GM23338 (cell line): ENCODE data around the gene TMEM169. TPM values are rescaled to one million over a fixed set of nuclear protein-coding genes. Genes with fewer than 3 reads are reported as not detected.

Source experiments
- ATAC-seq: fragments of 200-7000 bp; cut with Tn5 transposase; 3 replicates; pipeline ENCODE4 v1.9.1; 2020
- DNase-seq: peaks from one replicate; pipeline ENCODE4 v3.0.0-alpha.2; 2015; ENCODE audit warnings: low spot score
- H2AFZ ChIP-seq: fragments of 200-600 bp; sonication (generic); 2 replicates; pipeline ENCODE4 v1.8.0; 2016; ENCODE audit warnings: antibody characterized with exemption, mild to moderate bottlenecking, moderate library complexity
- H3F3A ChIP-seq: fragments of 200-600 bp; sonication (generic); replicated peaks from 2 replicates; pipeline ENCODE4 v1.8.0; 2017; ENCODE audit warnings: antibody characterized with exemption, mixed run types, low read depth
- H3K27ac ChIP-seq: fragments of 200-600 bp; sonication (generic); 2 replicates; pipeline ENCODE4 v1.6.1; 2016; ENCODE audit warnings: low read depth
- H3K27me3 ChIP-seq: fragments of 200-600 bp; sonication (generic); 2 replicates; pipeline ENCODE4 v1.8.0; 2016; ENCODE audit warnings: mild to moderate bottlenecking, mixed run types, moderate library complexity; ENCODE audit not compliant: insufficient read depth
- H3K36me3 ChIP-seq: fragments of 200-600 bp; sonication (generic); 2 replicates; pipeline ENCODE4 v1.8.0; 2016; ENCODE audit warnings: mild to moderate bottlenecking; ENCODE audit not compliant: insufficient read depth
- H3K4me1 ChIP-seq: fragments of 200-600 bp; sonication (generic); 2 replicates; pipeline ENCODE4 v1.8.0; 2016; ENCODE audit warnings: mild to moderate bottlenecking, moderate library complexity; ENCODE audit not compliant: insufficient read depth
- H3K4me2 ChIP-seq: fragments of 200-600 bp; sonication (generic); 2 replicates; pipeline ENCODE4 v1.7.1; 2017; ENCODE audit warnings: mixed run types
- H3K4me3 ChIP-seq: fragments of 200-600 bp; sonication (generic); 2 replicates; pipeline ENCODE4 v1.6.1; 2016; ENCODE audit warnings: mixed run types
- H3K79me2 ChIP-seq: fragments of 200-600 bp; sonication (generic); replicated peaks from 2 replicates; pipeline ENCODE4 v1.8.0; 2017; ENCODE audit warnings: mild to moderate bottlenecking; ENCODE audit not compliant: insufficient read depth
- H3K9me2 ChIP-seq: fragments of 200-600 bp; sonication (generic); 2 replicates; pipeline ENCODE4 v1.8.0; 2017; ENCODE audit not compliant: insufficient read depth
- H4K20me1 ChIP-seq: fragments of 200-600 bp; sonication (generic); replicated peaks from 2 replicates; pipeline ENCODE4 v1.8.0; 2017; ENCODE audit warnings: mild to moderate bottlenecking; ENCODE audit not compliant: insufficient read depth
- H3K27ac Mint-ChIP-seq: 2 replicates; pipeline ENCODE4 v1.8.0; 2020; ENCODE audit warnings: inconsistent platforms, mild to moderate bottlenecking, moderate library complexity, mixed read lengths
- H3K27me3 Mint-ChIP-seq: 3 replicates; pipeline ENCODE4 v1.8.0; 2022; ENCODE audit warnings: low read depth, mild to moderate bottlenecking, moderate library complexity, mixed read lengths, inconsistent platforms; ENCODE audit not compliant: insufficient read depth, poor library complexity
- H3K36me3 Mint-ChIP-seq: 3 replicates; pipeline ENCODE4 v1.8.0; 2021; ENCODE audit warnings: low read depth, mild to moderate bottlenecking, inconsistent platforms, moderate library complexity, mixed read lengths
- H3K4me1 Mint-ChIP-seq: 3 replicates; pipeline ENCODE4 v1.8.0; 2020; ENCODE audit warnings: mild to moderate bottlenecking, inconsistent platforms, mixed read lengths
- H3K4me3 Mint-ChIP-seq: 3 replicates; pipeline ENCODE4 v1.8.0; 2021; ENCODE audit warnings: moderate library complexity, mild to moderate bottlenecking, inconsistent platforms, mixed read lengths
- H3K9me3 Mint-ChIP-seq: 3 replicates; pipeline ENCODE4 v1.8.0; 2020; ENCODE audit warnings: moderate library complexity, mild to moderate bottlenecking, inconsistent platforms, mixed read lengths
- EZH2 ChIP-seq: fragments of 200-600 bp; sonication (generic); IDR thresholded peaks from one replicate; pipeline ENCODE4 v1.8.0; 2017; ENCODE audit warnings: antibody characterized with exemption, mild to moderate bottlenecking, low read depth; ENCODE audit not compliant: unreplicated experiment
- EZH2phosphoT487 ChIP-seq: fragments of 200-600 bp; sonication (generic); IDR thresholded peaks from one replicate; pipeline ENCODE4 v1.8.1; 2018; ENCODE audit warnings: antibody characterized with exemption; ENCODE audit not compliant: unreplicated experiment
- JUNB ChIP-seq: IDR thresholded peaks from one replicate; pipeline ENCODE4 v1.6.1; 2016; ENCODE audit warnings: antibody characterized with exemption; ENCODE audit not compliant: unreplicated experiment
- NANOG ChIP-seq: IDR thresholded peaks from 2 replicates; pipeline ENCODE4 v1.6.1; 2016; ENCODE audit warnings: antibody characterized with exemption, borderline replicate concordance
- REST ChIP-seq: IDR thresholded peaks from one replicate; pipeline ENCODE4 v1.6.1; 2018; ENCODE audit warnings: antibody characterized with exemption; ENCODE audit not compliant: unreplicated experiment
- ZNF331 ChIP-seq: fragments of 250-450 bp; sonication (Bioruptor Pico); IDR thresholded peaks from 2 replicates; pipeline ENCODE4 v1.5.0; 2020; ENCODE audit warnings: low read depth, mild to moderate bottlenecking, moderate library complexity
- ZNF462 ChIP-seq: fragments of 250-450 bp; sonication (Bioruptor Pico); IDR thresholded peaks from 2 replicates; pipeline ENCODE4 v1.5.0; 2020; ENCODE audit warnings: mild to moderate bottlenecking, moderate library complexity
- polyA plus RNA-seq: library from polyadenylated mRNA; unstranded; fragments of >200 nt; fragmentation: Nextera tagmentation; extraction: Ambion mirVana; gene quantifications from 2 replicates; pipeline ENCODE4 v1.2.1, GENCODE V29; 2016
- total RNA-seq: library from RNA; depleted of rRNA; stranded (reverse); fragments of >200 nt; shearing (Covaris generic); gene quantifications from 2 replicates; pipeline ENCODE4 v1.2.3, GENCODE V29; 2014

The TMEM169 gene
- total and polyA plus RNA-seq, 2 experiments from 2014 or later: 1.4 to 3.9 TPM

GRCh38 chr2:216148983-216149382 is 67.3 kb downstream of the TMEM169 start (continued):
- TF ChIP-seq ZNF462 (CRISPR knock-in tag): no peak
- no peak for TF ChIP-seq JUNB
- no peak for TF ChIP-seq NANOG
- no peak for TF ChIP-seq EZH2
- no peak for TF ChIP-seq EZH2phosphoT487
- no peak for TF ChIP-seq REST

GRCh38 chr2:216149741-216150140 is 68.0 kb downstream of the TMEM169 start:
- H3K79me2 ChIP-seq: peaks cover 94% of the 10 kb centered on the region
- Mint-ChIP-seq H3K4me1 (peaks cover 8% of the 10 kb centered on the region), H3K27me3 (peaks cover 2% of the 10 kb centered on the region)
- no peak for TF ChIP-seq EZH2
- no peak for TF ChIP-seq ZNF331

More at GRCh38 chr2:216149741-216150140, 68.0 kb downstream of the TMEM169 start:
- no peaks in the 10 kb centered on the region for H3K27me3 ChIP-seq
- no peak for ATAC-seq
- Mint-ChIP-seq H3K36me3 (peaks cover 81% of the 10 kb centered on the region), H3K27ac (no peak overlapping the region), H3K9me3 (no peaks in the 10 kb centered on the region), H3K4me3 (no peak overlapping the region)
- no peak overlapping the region for H3K4me2 ChIP-seq
- no peaks in the 10 kb centered on the region; the same call in 1 of the 2 replicates for H3K4me1 ChIP-seq
- peaks cover 14% of the 10 kb centered on the region for H3F3A ChIP-seq
- peak overlapping the region; percentile 26; the same call in 1 of the 2 replicates for H3K27ac ChIP-seq
- DNase-seq: no peak
- H3K9me2 ChIP-seq: no peaks in the 10 kb centered on the region
- H2AFZ ChIP-seq: no peak overlapping the region
- H3K36me3 ChIP-seq: peaks cover 79% of the 10 kb centered on the region
- H3K4me3 ChIP-seq: no peak overlapping the region
- peaks cover 62% of the 10 kb centered on the region for H4K20me1 ChIP-seq
